A549 (cell line): Measurements from ENCODE around the gene PLXDC1. TPM values are rescaled to one million over a fixed set of nuclear protein-coding genes. Genes with fewer than 3 reads are reported as not detected.

Experiments
- ATAC-seq, 2 experiments: fragments of 200-7000 bp in 1 of 2; fragments of >200 bp in 1 of 2; cut with Nextera tagmentation in 1 of 2; cut with Tn5 transposase in 1 of 2; 3 replicates each; pipeline versions ENCODE4 v1.8.0 to v1.9.1; 2018 to 2020; ENCODE audit warnings: mild to moderate bottlenecking in 1 of 2, moderate library complexity in 1 of 2
- CTCF ChIA-PET: fragments of 300-600 bp; sonication (Branson Sonifier 250); formaldehyde crosslinking; extraction: SDS; loops from one replicate; lab custom pipeline; 2021; ENCODE audit warnings: antibody characterized with exemption, inconsistent platforms; lab: Yijun Ruan, JAX
- POLR2A ChIA-PET: fragments of 350-600 bp; formaldehyde crosslinking; extraction: SDS; loops from one replicate; lab custom pipeline; 2021; ENCODE audit warnings: antibody characterized with exemption, inconsistent platforms; lab: Yijun Ruan, JAX
- DNase-seq, 2 experiments: peaks; one replicate each; pipeline versions ENCODE4 v3.0.0 to v3.0.0-alpha.2; 2011 to 2016; ENCODE audit warnings: low read depth in 1 of 2, low spot score in 1 of 2
- FAIRE-seq: peaks from 2 replicates; lab custom pipeline; 2011; peaks lifted over from hg19 to GRCh38; lab: Jason Lieb, UNC
- H3K27ac ChIP-seq, 2 experiments: fragments of >200 bp; sonication (Bioruptor Twin); formaldehyde crosslinking; 3 replicates each; pipeline ENCODE4 v1.5.1; 2016 to 2017
- H3K4me1 ChIP-seq: fragments of >200 bp; sonication (Bioruptor Twin); formaldehyde crosslinking; 3 replicates; pipeline ENCODE4 v1.6.1; 2016
- H3K4me2 ChIP-seq: fragments of >200 bp; sonication (Bioruptor Twin); formaldehyde crosslinking; 3 replicates; pipeline ENCODE4 v1.6.1; 2016
- H3K4me3 ChIP-seq: fragments of >200 bp; sonication (Bioruptor Twin); formaldehyde crosslinking; 3 replicates; pipeline ENCODE4 v1.5.1; 2016
- H3K9me3 ChIP-seq: fragments of >200 bp; sonication (Bioruptor Twin); formaldehyde crosslinking; 3 replicates; pipeline ENCODE4 v1.6.1; 2016
- CHD2 ChIP-seq: fragments of 150-350 bp; IDR thresholded peaks from 2 replicates; pipeline ENCODE4 v1.6.1; 2014; ENCODE audit warnings: low read length; ENCODE audit not compliant: partially characterized antibody
- EHF ChIP-seq: fragments of 250-450 bp; sonication (Bioruptor Pico); IDR thresholded peaks from 2 replicates; pipeline ENCODE4 v1.5.0; 2020; ENCODE audit warnings: mild to moderate bottlenecking
- FOSL2 ChIP-seq, 2 experiments: fragments of 450-650 bp in 1 of 2; fragments of >200 bp in 1 of 2; sonication (Bioruptor Twin) in 1 of 2; formaldehyde crosslinking; IDR thresholded peaks; 2 replicates each; pipeline versions ENCODE4 v1.5.0 to v1.6.1; 2016 to 2020; ENCODE audit warnings: mild to moderate bottlenecking in 1 of 2, moderate library complexity in 1 of 2
- HEYL ChIP-seq: fragments of 250-450 bp; sonication (Bioruptor Pico); IDR thresholded peaks from 2 replicates; pipeline ENCODE4 v1.8.0; 2021; ENCODE audit warnings: mild to moderate bottlenecking, moderate library complexity
- HOXA7 ChIP-seq: fragments of 250-450 bp; sonication (Bioruptor Pico); IDR thresholded peaks from 2 replicates; pipeline ENCODE4 v1.5.0; 2020; ENCODE audit warnings: mild to moderate bottlenecking, moderate library complexity
- HOXB5 ChIP-seq: fragments of 250-450 bp; sonication (Bioruptor Pico); IDR thresholded peaks from 2 replicates; pipeline ENCODE4 v1.5.0; 2020; ENCODE audit warnings: mild to moderate bottlenecking, moderate library complexity
- JUN ChIP-seq, 2 experiments: fragments of >200 bp; sonication (Bioruptor Twin); formaldehyde crosslinking; IDR thresholded peaks; 2 replicates in 1 of 2; 3 replicates in 1 of 2; pipeline ENCODE4 v1.6.1; 2016 to 2017
- KDM1A ChIP-seq: fragments of 200-600 bp; sonication (generic); IDR thresholded peaks from 2 replicates; pipeline ENCODE4 v1.6.1; 2016; ENCODE audit warnings: low read depth, mild to moderate bottlenecking
- NPAS2 ChIP-seq: fragments of 250-450 bp; sonication (Bioruptor Pico); IDR thresholded peaks from 2 replicates; pipeline ENCODE4 v1.8.0; 2022; ENCODE audit warnings: mild to moderate bottlenecking, moderate library complexity, borderline replicate concordance
- PBX3 ChIP-seq: IDR thresholded peaks from 2 replicates; pipeline ENCODE4 v1.6.1; 2012
- PHF8 ChIP-seq: fragments of 200-600 bp; sonication (generic); IDR thresholded peaks from 2 replicates; pipeline ENCODE4 v1.6.1; 2016; ENCODE audit warnings: low read depth, mild to moderate bottlenecking, antibody characterized with exemption, moderate library complexity, borderline replicate concordance
- POLR2AphosphoS2 ChIP-seq: conservative IDR thresholded peaks from 2 replicates; pipeline ENCODE4 v1.6.1; 2012; ENCODE audit warnings: low read length, improper control_type of control experiment, inconsistent platforms
- RAD21 ChIP-seq, 2 experiments: fragments of >200 bp in 1 of 2; sonication (Bioruptor Twin) in 1 of 2; formaldehyde crosslinking in 1 of 2; IDR thresholded peaks in 1 of 2; conservative IDR thresholded peaks in 1 of 2; 2 replicates in 1 of 2; 3 replicates in 1 of 2; pipeline ENCODE4 v1.6.1; 2012 to 2018; ENCODE audit warnings: inconsistent platforms in 1 of 2
- REST ChIP-seq: fragments of 200-600 bp; sonication (generic); IDR thresholded peaks from 2 replicates; pipeline ENCODE4 v1.6.1; 2016; ENCODE audit warnings: antibody characterized with exemption, mild to moderate bottlenecking, moderate library complexity
- RFX5 ChIP-seq: fragments of 450-650 bp; IDR thresholded peaks from 2 replicates; pipeline ENCODE4 v1.7.1; 2014; ENCODE audit warnings: antibody characterized with exemption, mild to moderate bottlenecking, moderate library complexity
- SMC3 ChIP-seq: fragments of >200 bp; sonication (Bioruptor Twin); formaldehyde crosslinking; IDR thresholded peaks from 3 replicates; pipeline ENCODE4 v1.6.1; 2018; ENCODE audit warnings: inconsistent platforms
- USF2 ChIP-seq: fragments of 450-650 bp; IDR thresholded peaks from 2 replicates; pipeline ENCODE4 v1.6.1; 2014; ENCODE audit warnings: antibody characterized with exemption
- ZFP36 ChIP-seq: fragments of 450-650 bp; IDR thresholded peaks from 2 replicates; pipeline ENCODE4 v1.6.1; 2014; ENCODE audit warnings: borderline replicate concordance; ENCODE audit not compliant: partially characterized antibody
- ZNF302 ChIP-seq: fragments of 250-450 bp; sonication (Bioruptor Pico); IDR thresholded peaks from 2 replicates; pipeline ENCODE4 v1.9.0; 2021; ENCODE audit warnings: inconsistent platforms, mild to moderate bottlenecking, moderate library complexity
- WGBS: methylation state at CpG from one replicate; pipeline ENCODE4 v1.1.6; 2017; ENCODE audit errors: missing lambda C conversion rate; 5-methylcytosine and 5-hydroxymethylcytosine counted together
- polyA minus RNA-seq: library from RNA; depleted of rRNA, polyadenylated mRNA; stranded (reverse); fragments of >200 nt; gene quantifications from 2 replicates; pipeline ENCODE4 v1.2.3, GENCODE V29; 2011; rRNA and poly(A)+ RNA removed
- polyA plus RNA-seq, 4 experiments: library from polyadenylated mRNA; depleted of rRNA in 3 of 4; stranded (reverse); fragments of >200 nt; fragmentation: RNase III in 1 of 4; extraction: RNeasy Plus Mini Kit Qiagen cat#74134 plus additional on column Dnase treatment in 1 of 4; gene quantifications; 2 replicates in 3 of 4; 3 replicates in 1 of 4; pipeline ENCODE4 v1.2.3, GENCODE V29; 2011 to 2017

The PLXDC1 gene
- polyA plus RNA-seq (2011; rRNA removed) (0.36 and 0.77 TPM in 2 replicates), polyA plus RNA-seq (2017; fragmentation: RNase III; extraction: RNeasy Plus Mini Kit Qiagen cat#74134 plus additional on column Dnase treatment) (0.22 to 0.54 TPM (median 0.31 TPM) in 3 replicates), polyA minus RNA-seq (0.29 and 0.79 TPM in 2 replicates)
- polyA plus RNA-seq (2012; cell fraction: cytosol; rRNA removed): 0.16 and 0.23 TPM in 2 replicates
- 2.0 and 2.4 TPM in 2 replicates for polyA plus RNA-seq (2012; cell fraction: nucleus; rRNA removed)

- FAIRE-seq: no peak
These were observed at the start of gene PLXDC1 for GRCh38 chr17:39151150-39151942. PLXDC1 (minus strand) TSS chr17:39151637; CDS start chr17:39151437, 200 bp downstream.

More at GRCh38 chr17:39151150-39151942, at the start of gene PLXDC1:
- WGBS: 60% methylated on average over 18 of the region's 68 CpGs
- ChIA-PET CTCF (interaction anchor here (0.8 to 30.5 kb wide), 14 partner anchors 8 to 484 kb away, joined by 3 to 612 read pairs (median 19); partner anchors contain the start of genes ARL5C and FBXO47), POLR2A (interaction anchor here (0.8 kb wide), 1 partner anchor 184 kb away, joined by 4 read pairs; the partner anchor contains the start of gene FBXO47)
- Histone ChIP-seq H3K9me3 (no peaks in the 10 kb centered on the region), H3K4me2 (peak within 1 kb of the TSS; percentile 83), H3K27ac (peak within 1 kb of the TSS; percentile 37 to 72; a peak in 3 of 6 replicates), H3K4me3 (peak within 1 kb of the TSS; percentile 89; the same call in 1 of the 3 replicates), H3K4me1 (peaks cover 7% of the 10 kb centered on the region)
- no peak for ATAC-seq
- no peak for TF ChIP-seq HOXA7 (CRISPR knock-in tag)
- no peak for TF ChIP-seq REST
- no peak for TF ChIP-seq ZNF302 (CRISPR knock-in tag)
- TF ChIP-seq RAD21 (conservative IDR thresholded peaks at IDR 0.05 in 1 of 2, IDR thresholded peaks at IDR 0.05 in 1 of 2): no peak
- no peak for TF ChIP-seq RFX5
- TF ChIP-seq HEYL (CRISPR knock-in tag): no peak
- no peak for TF ChIP-seq ZFP36
- no peak for TF ChIP-seq PBX3
- TF ChIP-seq POLR2AphosphoS2: no peak
- no peak for TF ChIP-seq CHD2
- TF ChIP-seq KDM1A: no peak
- TF ChIP-seq EHF: no peak
- TF ChIP-seq USF2: no peak
- no peak for TF ChIP-seq FOSL2 (IDR thresholded peaks at IDR 0.05)
- no peak for TF ChIP-seq FOSL2 (CRISPR knock-in tag; IDR thresholded peaks at IDR 0.05)
- no peak for TF ChIP-seq PHF8
- TF ChIP-seq JUN (IDR thresholded peaks at IDR 0.05): no peak
- no peak for TF ChIP-seq SMC3
- TF ChIP-seq HOXB5 (CRISPR knock-in tag): no peak
- TF ChIP-seq NPAS2: no peak
- no peak for DNase-seq
